Brain microvascular endothelial cell (primary cell): ENCODE measurements around the gene KCNQ1OT1.

Experiments used
- DNase-seq: peaks from one replicate; pipeline ENCODE4 v3.0.0-alpha.2; 2020
- H3K27ac ChIP-seq: fragments of 250-450 bp; sonication (Bioruptor Pico); 2 replicates; pipeline ENCODE4 v1.5.1; 2020; ENCODE audit warnings: mild to moderate bottlenecking, moderate library complexity
- H3K27me3 ChIP-seq: fragments of 250-450 bp; sonication (Bioruptor Pico); replicated peaks from 2 replicates; pipeline ENCODE4 v1.5.1; 2020; ENCODE audit warnings: mild to moderate bottlenecking
- H3K36me3 ChIP-seq: fragments of 250-450 bp; sonication (Bioruptor Pico); replicated peaks from 2 replicates; pipeline ENCODE4 v1.5.1; 2020; ENCODE audit warnings: mild to moderate bottlenecking
- H3K4me3 ChIP-seq: 2 replicates; pipeline ENCODE4 v1.5.1; 2011; ENCODE audit warnings: low read depth, mild to moderate bottlenecking, control low read depth, low read length, moderate library complexity
- in situ Hi-C: cut with HindIII; loops from 2 replicates; pipeline ENCODE4 v1.10.0; 2017; ENCODE audit warnings: low sequenced_read_pairs, low pct_ligation_motif_present
- TF ChIP-seq, protein P1 (sequence below): IDR thresholded peaks from 2 replicates; pipeline ENCODE4 v1.5.1; 2011; ENCODE audit warnings: low read depth, mild to moderate bottlenecking, moderate library complexity, low read length, control low read depth, inconsistent platforms; ENCODE audit errors: missing control alignments

KCNQ1OT1 gene

DNA sequence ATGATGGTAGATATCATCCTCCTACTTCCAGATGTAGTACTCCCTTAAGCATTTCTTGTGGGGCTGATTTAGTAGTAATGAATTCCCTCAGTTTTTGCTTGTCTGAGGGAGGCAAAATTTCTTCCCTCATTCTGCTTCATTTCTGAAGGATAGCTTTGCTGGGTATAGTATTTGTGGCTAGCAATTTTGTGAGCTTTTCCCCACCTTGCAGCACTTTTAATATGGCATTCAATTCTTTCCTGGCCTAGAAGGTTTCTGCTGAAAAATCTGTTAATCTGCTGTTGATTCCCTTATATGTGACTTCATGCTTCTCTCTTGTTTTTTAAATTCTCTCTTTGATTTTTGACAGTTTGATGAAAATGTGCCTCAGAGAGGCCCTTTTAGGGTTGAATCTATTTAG lies 50.4 kb downstream of the KCNQ1OT1 start:
- TF ChIP-seq, protein P1, sequence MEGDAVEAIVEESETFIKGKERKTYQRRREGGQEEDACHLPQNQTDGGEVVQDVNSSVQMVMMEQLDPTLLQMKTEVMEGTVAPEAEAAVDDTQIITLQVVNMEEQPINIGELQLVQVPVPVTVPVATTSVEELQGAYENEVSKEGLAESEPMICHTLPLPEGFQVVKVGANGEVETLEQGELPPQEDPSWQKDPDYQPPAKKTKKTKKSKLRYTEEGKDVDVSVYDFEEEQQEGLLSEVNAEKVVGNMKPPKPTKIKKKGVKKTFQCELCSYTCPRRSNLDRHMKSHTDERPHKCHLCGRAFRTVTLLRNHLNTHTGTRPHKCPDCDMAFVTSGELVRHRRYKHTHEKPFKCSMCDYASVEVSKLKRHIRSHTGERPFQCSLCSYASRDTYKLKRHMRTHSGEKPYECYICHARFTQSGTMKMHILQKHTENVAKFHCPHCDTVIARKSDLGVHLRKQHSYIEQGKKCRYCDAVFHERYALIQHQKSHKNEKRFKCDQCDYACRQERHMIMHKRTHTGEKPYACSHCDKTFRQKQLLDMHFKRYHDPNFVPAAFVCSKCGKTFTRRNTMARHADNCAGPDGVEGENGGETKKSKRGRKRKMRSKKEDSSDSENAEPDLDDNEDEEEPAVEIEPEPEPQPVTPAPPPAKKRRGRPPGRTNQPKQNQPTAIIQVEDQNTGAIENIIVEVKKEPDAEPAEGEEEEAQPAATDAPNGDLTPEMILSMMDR, result no peak
- Histone ChIP-seq H3K36me3 (no peaks in the 10 kb centered on the region), H3K27me3 (no peaks in the 10 kb centered on the region), H3K27ac (no peak overlapping the region), H3K4me3 (no peak overlapping the region)
- DNase-seq, result no peak
- in situ Hi-C loops, result no loop called here

- TF ChIP-seq, protein P1, result no peak
- no peak overlapping the region for H3K4me3 ChIP-seq
- in situ Hi-C loops, result no loop called here
- H3K36me3 ChIP-seq, result no peaks in the 10 kb centered on the region
- no peak overlapping the region for H3K27ac ChIP-seq
- H3K27me3 ChIP-seq, result no peaks in the 10 kb centered on the region
- no peak for DNase-seq
Observed at GRCh38 chr11:2647953-2648352, 51.8 kb downstream of the KCNQ1OT1 start.

DNA sequence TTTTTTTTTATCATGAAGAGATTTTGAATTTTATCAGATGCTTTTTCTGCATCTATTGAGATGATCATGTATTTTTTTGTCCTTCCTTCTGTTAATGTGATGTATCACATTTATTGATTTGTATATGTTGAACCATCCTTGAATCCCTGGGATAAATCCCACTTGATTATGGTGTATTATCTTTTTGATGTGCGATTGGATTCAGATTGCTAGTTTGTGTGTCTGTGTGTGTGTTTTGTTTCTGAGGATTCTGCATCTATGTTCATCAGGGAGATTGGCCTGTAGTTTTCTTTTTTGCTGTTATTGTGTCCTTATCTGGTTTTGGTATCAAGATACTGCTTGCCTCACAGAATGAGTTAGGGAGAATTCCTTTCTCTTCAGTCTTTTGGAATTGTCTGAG lies 52.6 kb downstream of the KCNQ1OT1 start:
- TF ChIP-seq, protein P1, result no peak
- Histone ChIP-seq H3K27ac (no peak overlapping the region), H3K4me3 (no peak overlapping the region), H3K36me3 (no peaks in the 10 kb centered on the region), H3K27me3 (no peaks in the 10 kb centered on the region)
- in situ Hi-C loops, result no loop called here
- DNase-seq, result no peak

GRCh38 chr11:2645779-2646118 lies 54.0 kb downstream of the KCNQ1OT1 start:
- Histone ChIP-seq H3K27me3 (no peaks in the 10 kb centered on the region), H3K36me3 (no peaks in the 10 kb centered on the region), H3K4me3 (no peak overlapping the region), H3K27ac (no peak overlapping the region)
- TF ChIP-seq, protein P1, result no peak
- no peak for DNase-seq
- in situ Hi-C loops, result no loop called here

- Histone ChIP-seq H3K27ac (no peak overlapping the region), H3K36me3 (no peaks in the 10 kb centered on the region), H3K4me3 (no peak overlapping the region), H3K27me3 (no peaks in the 10 kb centered on the region)
- TF ChIP-seq, protein P1, result no peak
- no peak for DNase-seq
- in situ Hi-C loops, result no loop called here
Observed at GRCh38 chr11:2644844-2645778, 54.7 kb downstream of the KCNQ1OT1 start.

GRCh38 chr11:2643746-2644145 lies 56.0 kb downstream of the KCNQ1OT1 start:
- DNase-seq, result no peak
- TF ChIP-seq, protein P1, result no peak
- Histone ChIP-seq H3K27ac (no peak overlapping the region), H3K36me3 (no peaks in the 10 kb centered on the region), H3K27me3 (no peaks in the 10 kb centered on the region), H3K4me3 (no peak overlapping the region)
- in situ Hi-C loops, result no loop called here
